ENCODE measurements around the gene HDAC4. TPM values are rescaled to one million over a fixed set of nuclear protein-coding genes. Genes with fewer than 3 reads are reported as not detected.

The HDAC4 gene
- total and polyA plus RNA-seq, 9 of the 15 experiments (the other 6 are each of a cell fraction or from before 2014, with no cell fraction given) = 0.11 to 20.2 (median 4.0) TPM

- TF ChIP-seq ZBTB5 (IDR thresholded peaks at IDR 0.05) (no peak), LCOR (CRISPR knock-in tag; IDR thresholded peaks at IDR 0.05) (no peak), SNRNP70 (optimal IDR thresholded peaks at IDR 0.05; ENCODE audit: low read depth, low read length) (no peak), MAX (CRISPR knock-in tag; IDR thresholded peaks at IDR 0.05) (no peak), NONO (IDR thresholded peaks at IDR 0.05; ENCODE audit: low read depth in 2 of 2, low read length in 1 of 2) (no peak), ZNF384 (IDR thresholded peaks at IDR 0.05; ENCODE audit: low read depth, low read length) (no peak), ZNF511 (CRISPR knock-in tag; IDR thresholded peaks at IDR 0.05) (no peak), NFATC3 (IDR thresholded peaks at IDR 0.05) (no peak), PKNOX1 (IDR thresholded peaks at IDR 0.05) (no peak)
Measured at GRCh38 chr2:239177908-239178307, 222.9 kb downstream of the HDAC4 start (continued).
